ENCODE data around the gene KRTAP9-6.

KRTAP9-6 gene

DNA sequence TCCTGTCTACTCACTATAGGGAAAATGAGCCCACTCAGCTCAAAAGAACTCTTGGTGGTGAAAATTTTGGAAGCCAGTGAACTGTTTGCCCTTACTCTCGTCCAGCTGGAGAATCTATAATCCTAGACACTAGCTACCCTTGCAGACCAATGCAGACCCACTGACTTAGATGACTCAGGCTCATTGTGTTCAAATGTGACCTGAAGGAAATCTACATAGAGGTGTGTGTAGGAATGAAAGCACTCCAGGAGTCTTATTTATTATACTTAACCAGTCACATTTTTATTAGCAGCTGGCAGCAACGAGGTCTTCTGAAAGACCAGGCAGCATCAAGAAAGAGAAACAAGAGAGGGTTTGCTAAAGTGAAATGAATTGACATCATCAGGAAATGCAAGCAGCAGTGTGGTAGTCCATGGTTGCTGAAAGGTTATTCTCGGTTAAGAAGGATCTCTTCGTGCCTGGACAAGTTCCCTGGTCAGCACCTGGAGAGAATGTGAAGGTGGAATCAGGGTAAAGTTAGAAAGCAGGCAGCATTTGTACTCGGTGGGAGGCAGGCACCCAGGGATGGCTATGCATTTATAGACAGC is 36.1 kb downstream of the KRTAP9-6 start:
- H3K4me3 ChIP-seq (ENCODE audit: insufficient read depth, low read depth, low read length), result no peak overlapping the region
- no peaks in the 10 kb centered on the region for H3K36me3 ChIP-seq (ENCODE audit: control insufficient read depth, insufficient read depth, low read length)
- no peak overlapping the region for H3K27ac ChIP-seq (ENCODE audit: insufficient read depth, low read depth, low read length, poor library complexity, severe bottlenecking)
- no peaks in the 10 kb centered on the region for H3K27me3 ChIP-seq (ENCODE audit: control insufficient read depth, insufficient read depth, low read length, poor library complexity, severe bottlenecking)
- H3K9me3 ChIP-seq (ENCODE audit: control insufficient read depth, low read length), result no peaks in the 10 kb centered on the region
- WGBS, 2 experiments, result 88 to 93% methylated on average over 5 of the region's 5 CpGs
- H3K4me1 ChIP-seq (ENCODE audit: control insufficient read depth, insufficient read depth, low read length), result no peaks in the 10 kb centered on the region

DNA sequence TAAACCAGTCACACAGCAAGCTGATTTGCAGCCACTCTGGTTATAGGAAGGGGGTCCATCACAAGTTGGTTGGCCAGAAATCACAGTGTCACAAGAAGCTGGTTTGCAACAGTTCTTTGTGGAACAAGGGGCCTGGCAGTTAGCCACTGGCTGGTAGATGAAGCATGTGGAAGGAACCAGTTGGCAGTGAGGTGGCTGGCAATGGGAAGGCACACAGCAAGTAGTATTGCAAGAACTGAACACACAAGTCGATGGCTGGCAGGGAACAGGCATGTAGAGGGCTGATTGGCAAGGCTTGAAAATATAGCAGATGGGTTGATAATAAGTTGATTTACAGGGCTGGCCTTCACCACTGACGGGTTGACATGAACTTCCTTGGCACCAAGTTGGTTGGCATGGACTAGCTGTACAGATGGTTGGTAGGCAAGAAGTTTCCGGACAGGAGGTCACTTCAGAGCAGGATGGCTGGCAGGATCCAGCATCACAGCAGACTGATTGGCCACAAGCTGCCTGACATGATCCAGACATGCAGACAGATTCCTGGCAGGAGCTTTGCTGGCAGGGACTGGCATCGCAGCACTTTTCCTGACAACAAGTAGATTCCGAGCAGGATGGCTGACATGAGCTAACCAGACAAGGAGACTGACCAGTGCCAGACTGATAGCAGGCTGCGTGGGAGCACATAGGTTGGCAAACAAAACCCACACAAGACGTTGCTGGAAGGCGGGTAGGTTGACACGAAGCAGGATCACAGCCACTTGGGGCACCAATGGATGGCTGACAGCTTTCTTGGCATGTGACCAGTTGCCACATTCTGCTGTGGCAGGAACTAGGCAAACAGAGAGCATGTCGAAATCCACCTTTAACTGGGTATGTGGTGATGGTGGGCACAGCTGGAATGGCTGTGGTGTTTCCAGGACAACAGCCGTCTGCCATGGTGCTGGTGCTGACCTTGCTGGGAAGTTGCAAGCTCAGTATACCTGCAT is 37.0 kb downstream of the KRTAP9-6 start, which contains the start of gene KRTAP29-1:
Gene KRTAP29-1 (minus strand): TSS at position 936 of the 986 bp plus-strand sequence. CDS start 0 bp downstream, at position 936.
- WGBS, 2 experiments, result 87 to 92% methylated on average over 11 of the region's 11 CpGs
- no peaks in the 10 kb centered on the region for H3K27me3 ChIP-seq (ENCODE audit: control insufficient read depth, insufficient read depth, low read length, poor library complexity, severe bottlenecking)
- no peaks in the 10 kb centered on the region for H3K9me3 ChIP-seq (ENCODE audit: control insufficient read depth, low read length)
- H3K27ac ChIP-seq (ENCODE audit: insufficient read depth, low read depth, low read length, poor library complexity, severe bottlenecking), result no peak within 1 kb of the TSS
- H3K4me3 ChIP-seq (ENCODE audit: insufficient read depth, low read depth, low read length), result no peak within 1 kb of the TSS
- H3K4me1 ChIP-seq (ENCODE audit: control insufficient read depth, insufficient read depth, low read length), result no peaks in the 10 kb centered on the region
- no peaks in the 10 kb centered on the region for H3K36me3 ChIP-seq (ENCODE audit: control insufficient read depth, insufficient read depth, low read length)

DNA sequence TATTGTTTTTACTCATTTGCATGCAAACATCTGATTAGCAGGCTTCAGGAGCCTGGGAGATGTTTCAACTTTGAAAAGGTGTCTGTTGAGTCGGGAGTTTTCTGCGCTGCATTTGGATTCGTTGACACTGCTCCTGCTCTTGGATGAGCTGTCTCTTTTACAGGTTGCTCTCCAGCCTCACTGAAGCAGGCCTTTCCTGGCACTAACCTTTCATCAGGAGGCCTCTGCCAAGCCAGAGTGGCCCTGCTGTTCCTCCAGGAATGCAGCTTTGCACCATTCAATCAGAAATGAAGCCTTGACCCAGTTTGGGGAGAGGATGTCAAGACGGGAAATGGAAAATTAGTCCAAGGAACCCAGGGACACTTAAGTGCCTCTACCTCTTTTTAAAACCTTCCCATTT is 37.8 kb downstream of the KRTAP9-6 start:
- H3K4me3 ChIP-seq (ENCODE audit: insufficient read depth, low read depth, low read length), result no peak overlapping the region
- H3K9me3 ChIP-seq (ENCODE audit: control insufficient read depth, low read length), result no peaks in the 10 kb centered on the region
- no peaks in the 10 kb centered on the region for H3K36me3 ChIP-seq (ENCODE audit: control insufficient read depth, insufficient read depth, low read length)
- H3K27me3 ChIP-seq (ENCODE audit: control insufficient read depth, insufficient read depth, low read length, poor library complexity, severe bottlenecking), result no peaks in the 10 kb centered on the region
- 95% methylated on average over 4 of the region's 4 CpGs for WGBS, 2 experiments
- H3K4me1 ChIP-seq (ENCODE audit: control insufficient read depth, insufficient read depth, low read length), result no peaks in the 10 kb centered on the region
- no peak overlapping the region for H3K27ac ChIP-seq (ENCODE audit: insufficient read depth, low read depth, low read length, poor library complexity, severe bottlenecking)

DNA sequence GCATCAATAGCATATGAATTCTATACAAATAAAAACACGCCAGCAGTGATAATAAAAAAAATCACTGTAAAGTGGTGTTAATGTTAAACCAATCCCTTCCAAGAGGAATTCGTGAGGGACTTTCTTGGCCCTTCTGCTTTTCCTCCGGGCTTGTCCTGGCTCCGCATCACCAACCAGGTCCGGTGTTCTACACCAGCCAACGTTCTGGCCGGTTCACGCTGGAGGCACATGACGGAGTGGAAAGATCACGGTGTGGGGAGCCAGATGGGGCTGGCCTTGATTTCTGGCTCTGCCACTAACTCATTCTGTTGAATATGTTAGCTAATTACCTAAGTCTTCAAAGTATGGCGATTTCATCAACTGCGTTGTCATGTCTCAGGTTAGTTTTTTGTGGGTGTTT is 38.9 kb downstream of the KRTAP9-6 start:
- no peaks in the 10 kb centered on the region for H3K27me3 ChIP-seq (ENCODE audit: control insufficient read depth, insufficient read depth, low read length, poor library complexity, severe bottlenecking)
- 86 to 88% methylated on average over 12 of the region's 12 CpGs for WGBS, 2 experiments

DNA sequence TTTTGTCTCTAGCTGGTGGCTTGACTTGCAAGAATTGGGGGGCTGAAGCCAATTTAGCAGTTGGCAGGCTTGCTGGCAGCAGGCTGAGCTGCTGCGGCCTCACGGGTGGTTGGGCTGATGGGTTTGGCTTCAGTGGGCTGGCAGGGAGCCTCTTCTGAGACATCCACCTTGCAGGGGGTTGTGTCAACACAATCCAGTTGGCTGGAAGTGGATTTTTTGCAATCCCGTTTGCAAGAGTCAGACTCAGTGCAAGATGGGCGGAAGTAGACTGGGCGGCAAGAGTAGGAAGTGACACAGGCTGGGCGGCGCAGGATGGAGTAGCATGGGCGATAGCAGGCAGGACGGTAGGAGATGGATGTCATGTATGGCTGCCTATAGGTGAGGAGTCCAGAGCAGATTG is 42.5 kb downstream of the KRTAP9-6 start:
- Histone ChIP-seq H3K4me1 (ENCODE audit: control insufficient read depth, insufficient read depth, low read length) (no peaks in the 10 kb centered on the region), H3K27me3 (ENCODE audit: control insufficient read depth, insufficient read depth, low read length, poor library complexity, severe bottlenecking) (no peaks in the 10 kb centered on the region), H3K4me3 (ENCODE audit: insufficient read depth, low read depth, low read length) (no peak overlapping the region), H3K36me3 (ENCODE audit: control insufficient read depth, insufficient read depth, low read length) (no peaks in the 10 kb centered on the region), H3K9me3 (ENCODE audit: control insufficient read depth, low read length) (no peaks in the 10 kb centered on the region), H3K27ac (ENCODE audit: insufficient read depth, low read depth, low read length, poor library complexity, severe bottlenecking) (no peak overlapping the region)
- WGBS, 2 experiments, result 91 to 92% methylated on average over 9 of the region's 9 CpGs

More for the DNA sequence above, 38.9 kb downstream of the KRTAP9-6 start:
- H3K4me1 ChIP-seq (ENCODE audit: control insufficient read depth, insufficient read depth, low read length), result no peaks in the 10 kb centered on the region
- H3K36me3 ChIP-seq (ENCODE audit: control insufficient read depth, insufficient read depth, low read length), result no peaks in the 10 kb centered on the region
- H3K27ac ChIP-seq (ENCODE audit: insufficient read depth, low read depth, low read length, poor library complexity, severe bottlenecking), result no peak overlapping the region
- no peak overlapping the region for H3K4me3 ChIP-seq (ENCODE audit: insufficient read depth, low read depth, low read length)
- no peaks in the 10 kb centered on the region for H3K9me3 ChIP-seq (ENCODE audit: control insufficient read depth, low read length)

DNA sequence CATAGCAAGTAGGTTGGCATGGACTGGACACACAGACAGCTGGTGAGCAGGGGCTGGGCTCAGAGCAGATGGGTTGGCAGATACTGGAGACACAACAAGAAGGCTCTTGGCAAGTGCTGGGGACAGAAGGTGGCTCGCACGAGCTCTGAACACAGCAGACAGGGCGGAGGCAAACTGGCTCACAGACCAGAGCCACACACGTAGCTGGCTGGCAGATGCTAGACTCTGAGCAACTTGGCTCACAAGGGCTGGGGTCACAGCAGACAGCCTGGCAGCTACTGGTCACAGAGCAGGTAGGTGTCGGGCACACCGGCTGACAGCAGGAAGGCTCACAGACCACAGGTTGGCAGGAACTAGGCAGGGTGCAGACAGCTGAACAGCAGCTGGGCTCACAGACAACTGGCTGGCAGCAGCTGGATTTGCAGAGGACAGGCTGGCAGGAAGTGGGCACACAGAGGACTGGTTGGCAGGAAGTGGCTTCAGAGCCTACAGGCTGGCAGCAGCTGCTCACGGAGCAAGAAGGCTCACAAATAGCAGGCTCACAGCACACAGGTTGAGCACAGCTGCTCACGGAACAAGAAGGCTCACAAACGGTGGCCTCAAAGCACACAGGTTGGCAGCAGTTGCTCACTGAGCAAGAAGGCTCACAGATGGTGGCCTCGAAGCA is 43.2 kb downstream of the KRTAP9-6 start:
- no peaks in the 10 kb centered on the region for H3K27me3 ChIP-seq (ENCODE audit: control insufficient read depth, insufficient read depth, low read length, poor library complexity, severe bottlenecking)
- WGBS, 2 experiments, result 88 to 89% methylated on average over 10 of the region's 10 CpGs
- H3K4me1 ChIP-seq (ENCODE audit: control insufficient read depth, insufficient read depth, low read length), result no peaks in the 10 kb centered on the region
- no peak overlapping the region for H3K4me3 ChIP-seq (ENCODE audit: insufficient read depth, low read depth, low read length)
- H3K36me3 ChIP-seq (ENCODE audit: control insufficient read depth, insufficient read depth, low read length), result no peaks in the 10 kb centered on the region
- no peaks in the 10 kb centered on the region for H3K9me3 ChIP-seq (ENCODE audit: control insufficient read depth, low read length)
- H3K27ac ChIP-seq (ENCODE audit: insufficient read depth, low read depth, low read length, poor library complexity, severe bottlenecking), result no peak overlapping the region

DNA sequence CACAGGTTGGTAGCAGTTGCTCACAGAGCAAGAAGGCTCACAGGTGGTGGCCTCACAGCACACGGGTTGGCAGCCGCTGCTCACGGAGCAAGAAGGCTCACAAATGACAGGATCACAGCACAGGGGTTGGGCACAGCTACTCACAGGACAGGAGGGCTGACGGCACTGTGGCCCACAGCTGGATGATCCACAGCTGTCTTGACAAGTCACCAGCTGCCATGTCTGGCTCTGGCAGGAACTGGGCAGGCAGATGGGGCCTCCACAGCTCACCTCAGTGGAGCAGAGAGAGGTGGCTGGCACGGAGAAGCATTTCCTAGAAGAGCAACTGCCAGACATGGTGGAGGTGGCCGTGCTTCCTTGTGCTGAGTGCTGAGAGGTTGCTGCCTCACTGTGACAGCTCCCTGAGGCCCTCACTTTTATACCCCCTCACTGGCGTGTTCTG is 43.8 kb downstream of the KRTAP9-6 start, which contains the start of gene KRTAP16-1:
Gene KRTAP16-1 (minus strand): TSS at position 392 of the 442 bp plus-strand sequence. CDS start 56 bp downstream, at position 336.
- H3K4me1 ChIP-seq (ENCODE audit: control insufficient read depth, insufficient read depth, low read length), result no peaks in the 10 kb centered on the region
- H3K9me3 ChIP-seq (ENCODE audit: control insufficient read depth, low read length), result no peaks in the 10 kb centered on the region
- H3K27ac ChIP-seq (ENCODE audit: insufficient read depth, low read depth, low read length, poor library complexity, severe bottlenecking), result no peak within 1 kb of the TSS
- H3K4me3 ChIP-seq (ENCODE audit: insufficient read depth, low read depth, low read length), result no peak within 1 kb of the TSS
- H3K27me3 ChIP-seq (ENCODE audit: control insufficient read depth, insufficient read depth, low read length, poor library complexity, severe bottlenecking), result no peaks in the 10 kb centered on the region
- no peaks in the 10 kb centered on the region for H3K36me3 ChIP-seq (ENCODE audit: control insufficient read depth, insufficient read depth, low read length)
- 90 to 94% methylated on average over 7 of the region's 7 CpGs for WGBS, 2 experiments

DNA sequence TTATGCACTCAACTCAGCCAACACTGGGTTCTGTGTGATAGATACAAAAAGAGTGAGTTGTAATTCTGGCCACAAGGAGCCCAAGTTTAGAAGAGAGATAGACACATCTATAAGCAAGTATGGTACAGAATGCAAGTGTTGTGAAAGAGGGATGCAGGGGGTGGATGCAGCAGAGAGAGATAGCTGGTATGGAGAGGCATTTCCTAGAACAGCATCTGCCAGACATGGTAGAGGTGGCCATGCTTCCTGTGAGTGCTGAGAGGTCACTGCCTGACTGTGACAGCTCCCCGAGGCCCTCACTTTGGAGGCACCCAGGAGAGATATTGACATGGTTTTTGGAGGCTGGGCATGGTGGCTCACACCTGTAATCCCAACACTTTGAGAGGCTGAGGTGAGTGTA is 45.9 kb downstream of the KRTAP9-6 start:
- no peaks in the 10 kb centered on the region for H3K4me1 ChIP-seq (ENCODE audit: control insufficient read depth, insufficient read depth, low read length)
- no peaks in the 10 kb centered on the region for H3K36me3 ChIP-seq (ENCODE audit: control insufficient read depth, insufficient read depth, low read length)
- H3K9me3 ChIP-seq (ENCODE audit: control insufficient read depth, low read length), result no peaks in the 10 kb centered on the region
- H3K27ac ChIP-seq (ENCODE audit: insufficient read depth, low read depth, low read length, poor library complexity, severe bottlenecking), result no peak overlapping the region
- H3K27me3 ChIP-seq (ENCODE audit: control insufficient read depth, insufficient read depth, low read length, poor library complexity, severe bottlenecking), result no peaks in the 10 kb centered on the region
- no peak overlapping the region for H3K4me3 ChIP-seq (ENCODE audit: insufficient read depth, low read depth, low read length)
- WGBS, 2 experiments, result 82 to 84% methylated on average over 1 of the region's 1 CpG

DNA sequence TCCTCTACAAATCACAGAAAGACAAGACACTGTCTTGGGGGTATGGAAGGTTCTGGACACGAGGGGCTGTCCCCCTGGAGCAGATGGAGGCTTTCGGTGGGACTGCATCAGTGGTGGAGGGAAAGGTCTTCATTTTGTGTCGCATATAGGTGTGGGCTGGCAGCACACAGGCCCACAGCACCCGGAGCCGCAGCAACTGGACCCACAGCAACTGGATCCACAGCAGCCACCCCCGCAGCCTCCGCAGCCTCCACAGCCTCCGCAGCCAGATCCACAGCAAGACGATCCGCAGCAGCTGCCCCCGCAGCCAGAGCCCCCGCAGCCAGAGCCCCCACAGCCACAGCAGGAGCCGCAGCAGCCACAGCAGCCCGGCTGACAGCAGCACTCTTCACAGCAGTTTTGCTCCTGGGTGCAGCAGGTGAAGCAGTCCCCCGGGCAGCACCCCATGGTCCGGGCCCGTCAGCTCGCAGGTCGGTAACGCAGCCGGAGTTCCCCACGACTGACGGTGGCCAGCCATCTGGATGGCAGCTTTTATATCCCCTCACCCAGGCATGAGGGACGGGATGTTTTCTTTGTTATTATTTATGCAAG is 50.1 kb downstream of the KRTAP9-6 start, which contains the start of gene KRTAP17-1:
Gene KRTAP17-1 (minus strand): TSS at position 507 of the 591 bp plus-strand sequence. CDS start 60 bp downstream, at position 447.
- H3K9me3 ChIP-seq (ENCODE audit: control insufficient read depth, low read length), result peaks cover 3% of the 10 kb centered on the region
- H3K27ac ChIP-seq (ENCODE audit: insufficient read depth, low read depth, low read length, poor library complexity, severe bottlenecking), result no peak within 1 kb of the TSS
- WGBS, 2 experiments, result 87 to 90% methylated on average over 24 of the region's 24 CpGs
- H3K4me1 ChIP-seq (ENCODE audit: control insufficient read depth, insufficient read depth, low read length), result no peaks in the 10 kb centered on the region
- H3K36me3 ChIP-seq (ENCODE audit: control insufficient read depth, insufficient read depth, low read length), result no peaks in the 10 kb centered on the region
- no peak within 1 kb of the TSS for H3K4me3 ChIP-seq (ENCODE audit: insufficient read depth, low read depth, low read length)
- H3K27me3 ChIP-seq (ENCODE audit: control insufficient read depth, insufficient read depth, low read length, poor library complexity, severe bottlenecking), result no peaks in the 10 kb centered on the region

All from ectodermal cell (in vitro differentiated cells).